SH-SY5Y (cell line): ENCODE results near the gene IL4I1.

Experiments used
- GATA2 ChIP-seq: IDR thresholded peaks from 2 replicates; pipeline ENCODE4 v1.6.1; 2011; ENCODE audit warnings: mild to moderate bottlenecking, low read depth, low read length
- GATA3 ChIP-seq: IDR thresholded peaks from 2 replicates; pipeline ENCODE4 v1.6.1; 2011; ENCODE audit warnings: low read depth, mild to moderate bottlenecking, low read length, moderate library complexity

IL4I1 gene

DNA sequence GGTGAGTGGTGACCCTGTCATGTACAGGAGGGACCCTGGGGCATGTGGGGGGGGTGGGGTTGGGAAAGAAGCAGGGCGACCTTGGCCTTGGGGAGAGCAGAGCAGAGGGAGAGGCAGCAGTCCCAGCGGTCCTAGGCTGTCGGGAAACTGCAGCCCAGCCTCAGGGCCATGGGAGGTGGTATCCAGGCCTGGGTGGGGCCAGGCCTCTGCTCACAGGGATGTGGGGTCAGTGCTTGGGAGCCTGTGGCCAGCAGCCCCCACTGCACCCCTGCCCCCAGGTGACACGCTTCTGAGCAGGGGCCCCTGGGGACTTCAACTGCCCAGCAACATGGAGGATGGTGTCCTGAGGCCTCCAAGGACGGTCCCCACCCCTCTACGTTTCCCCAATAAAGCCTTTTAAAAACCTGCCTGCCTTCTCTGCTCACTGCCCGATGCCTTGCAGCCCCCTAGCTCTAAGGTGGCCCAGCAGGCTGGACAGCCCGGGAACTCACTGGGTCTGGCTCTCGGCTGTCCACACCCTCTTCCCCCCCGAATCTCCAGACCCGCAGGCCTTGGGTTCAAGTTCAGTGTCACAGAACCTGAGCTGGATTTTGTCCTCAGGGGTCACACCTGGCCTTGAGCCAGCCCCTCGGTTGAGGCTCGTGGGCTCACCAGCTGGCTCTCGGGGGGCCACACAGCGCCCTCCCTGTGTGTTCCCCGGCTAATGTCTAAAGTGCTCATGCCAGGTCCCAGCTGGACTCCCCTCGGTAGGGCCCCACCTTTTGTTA is 36.2 kb downstream of the IL4I1 start:
- no peak for TF ChIP-seq GATA3
- TF ChIP-seq GATA2: no peak

DNA sequence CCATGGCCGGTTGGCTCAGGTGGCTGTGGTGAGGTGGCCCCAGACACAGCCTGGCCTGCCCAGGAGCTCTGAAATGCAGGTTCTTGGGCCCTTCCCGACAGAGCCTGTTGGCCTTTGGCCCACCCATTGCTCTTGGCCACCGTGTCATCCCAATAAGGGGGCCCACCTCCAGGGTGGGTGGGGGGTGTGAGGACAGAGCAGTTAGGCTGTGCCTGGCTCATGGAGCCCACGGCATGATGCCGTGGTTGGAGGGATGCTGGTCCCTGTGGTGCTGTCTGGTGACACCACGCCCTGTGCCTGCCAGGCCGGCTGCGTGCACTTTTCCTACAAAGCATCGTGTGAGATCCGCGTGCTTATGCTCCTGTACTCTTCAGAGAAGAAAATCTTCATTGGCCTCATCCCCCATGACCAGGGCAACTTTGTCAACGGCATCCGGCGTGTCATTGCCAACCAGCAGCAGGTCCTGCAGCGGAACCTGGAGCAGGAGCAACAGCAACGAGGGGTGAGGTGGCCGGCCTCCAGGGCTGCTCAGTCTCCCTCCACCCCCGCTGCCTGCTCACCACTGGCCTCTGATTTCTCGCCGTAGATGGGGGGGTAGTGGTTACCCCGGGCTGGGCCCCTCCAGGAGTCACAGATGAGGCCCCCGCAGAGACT is 36.9 kb downstream of the IL4I1 start:
- TF ChIP-seq GATA3: no peak
- no peak for TF ChIP-seq GATA2

GRCh38 chr19:49858088-49858985 is 38.4 kb downstream of the IL4I1 start:
- TF ChIP-seq GATA3 (no peak), GATA2 (no peak)

GRCh38 chr19:49857838-49858087 is 38.9 kb downstream of the IL4I1 start:
- TF ChIP-seq GATA3 (no peak), GATA2 (no peak)

DNA sequence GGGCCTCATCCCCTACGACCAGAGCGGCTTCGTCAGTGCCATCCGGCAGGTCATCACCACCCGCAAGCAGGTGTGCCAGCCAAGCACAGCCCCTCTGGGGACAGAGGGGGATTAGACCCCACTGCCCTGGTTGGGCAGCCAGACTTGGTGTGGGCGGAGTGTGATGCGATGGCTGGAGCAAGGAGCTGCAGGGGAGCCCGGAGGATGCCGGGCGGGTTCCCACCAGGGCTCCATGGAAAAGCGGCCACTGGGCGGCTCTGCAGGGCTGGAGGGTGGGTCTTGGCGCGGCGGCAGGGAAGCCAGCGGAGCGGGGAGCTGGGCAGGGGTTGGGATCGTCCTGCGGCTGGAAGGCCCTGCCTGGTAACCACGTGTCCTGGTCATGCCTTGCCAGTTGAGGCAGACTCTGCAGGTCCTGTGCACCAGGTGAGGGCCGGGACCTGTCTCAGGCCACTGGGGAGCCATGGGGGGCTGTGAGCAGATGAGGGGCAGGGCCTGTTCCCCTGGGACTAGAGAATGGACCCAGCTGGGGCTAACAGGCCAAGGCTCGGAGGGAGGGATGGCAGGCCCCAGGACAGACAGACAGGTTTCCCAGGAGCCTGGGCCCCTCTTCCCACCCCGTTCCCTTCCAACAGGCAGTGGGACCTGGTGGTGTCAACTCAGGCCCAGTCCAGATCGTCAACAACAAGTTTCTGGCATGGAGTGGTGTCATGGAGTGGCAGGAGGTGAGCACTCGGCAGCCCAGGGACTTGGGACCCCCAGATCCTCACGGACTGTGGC is 39.4 kb downstream of the IL4I1 start:
- TF ChIP-seq GATA2 (no peak), GATA3 (no peak)

DNA sequence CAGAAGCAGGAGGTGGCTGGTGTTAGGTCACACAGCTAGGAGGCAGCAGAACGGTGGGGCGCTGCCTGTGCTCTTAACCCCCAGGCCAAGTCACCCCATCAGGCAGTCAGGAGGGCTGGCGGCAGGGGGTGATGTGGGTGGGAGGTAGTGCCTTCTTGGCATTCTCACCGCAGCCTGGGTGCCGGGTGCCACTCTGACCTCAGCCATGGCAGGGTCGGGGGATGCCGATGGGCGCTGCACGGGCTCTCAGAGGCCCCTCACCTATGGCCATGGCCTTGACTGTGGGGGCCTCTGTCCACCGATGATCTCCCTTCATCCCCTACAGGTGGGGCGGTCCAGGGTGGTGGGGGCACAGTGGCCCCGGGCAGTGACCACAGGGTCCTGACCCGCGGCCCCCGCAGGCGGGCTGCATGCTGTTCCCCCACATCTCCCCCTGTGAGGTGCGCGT is 40.1 kb downstream of the IL4I1 start:
- TF ChIP-seq GATA3: no peak
- TF ChIP-seq GATA2: no peak

DNA sequence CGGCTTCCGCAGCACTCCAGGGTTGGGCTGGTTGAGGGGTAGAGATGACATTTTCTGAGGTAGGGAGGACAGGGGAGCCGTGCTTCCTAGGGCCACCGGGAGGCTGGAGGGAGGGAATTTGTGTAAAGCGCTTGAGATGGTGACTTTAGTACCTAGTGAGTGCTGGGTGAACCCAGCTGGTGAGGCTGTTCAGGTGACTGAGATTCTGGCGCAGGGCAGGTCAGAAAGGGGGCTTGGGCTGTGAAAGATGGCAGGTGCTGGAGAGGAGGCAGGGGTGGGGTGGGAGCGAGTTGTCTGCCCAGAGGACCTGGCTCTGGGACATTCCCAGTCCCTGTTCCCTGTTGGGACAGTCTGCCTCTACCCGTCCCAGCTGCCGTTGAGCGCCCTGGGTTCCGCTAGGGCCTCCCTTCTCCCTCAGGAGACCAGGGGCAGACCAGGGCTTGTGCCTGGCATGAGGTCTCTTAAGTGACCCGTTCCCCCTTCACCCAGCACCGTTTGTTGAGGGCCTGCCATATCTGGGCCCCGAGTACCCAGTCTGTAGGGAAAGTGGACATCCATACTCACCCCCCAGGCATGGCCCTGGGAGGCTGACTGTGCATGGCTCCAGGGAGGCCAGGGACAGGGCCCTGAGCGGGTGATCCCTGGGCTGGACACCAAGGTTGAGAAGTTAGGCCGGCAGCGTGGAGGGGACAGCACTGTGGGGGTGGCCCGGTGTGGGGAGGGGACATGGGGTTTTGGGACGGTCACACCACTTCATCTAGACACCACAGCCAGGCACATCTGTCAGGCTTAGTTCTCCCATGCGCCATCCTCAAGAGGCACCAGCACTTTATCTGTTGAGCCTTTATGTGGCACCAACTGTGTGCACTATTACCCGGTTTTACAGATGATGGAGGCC is 40.8 kb downstream of the IL4I1 start:
- TF ChIP-seq GATA2: no peak
- TF ChIP-seq GATA3: no peak

DNA sequence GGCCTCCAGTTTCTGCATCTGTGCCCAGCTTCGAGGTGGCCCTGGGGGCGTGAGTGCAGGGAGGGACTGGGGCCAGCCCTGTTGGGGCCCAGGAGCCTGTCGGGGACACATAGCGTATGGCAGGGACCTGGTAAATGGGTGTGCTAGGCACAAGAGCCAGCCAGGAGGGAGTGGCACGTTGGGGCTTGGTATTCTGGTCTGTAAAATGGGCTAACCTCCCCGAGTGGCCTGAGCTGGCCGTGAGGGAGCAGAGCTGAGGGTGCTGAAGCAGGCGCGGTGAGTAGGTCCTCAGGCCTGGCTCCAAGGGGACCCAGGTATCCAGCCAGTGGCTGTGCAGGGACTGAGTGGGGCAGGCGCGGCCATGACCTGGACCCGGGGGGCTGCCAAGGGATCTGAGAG is 41.4 kb downstream of the IL4I1 start:
- TF ChIP-seq GATA2 (no peak), GATA3 (no peak)

- no peak for TF ChIP-seq GATA2
- no peak for TF ChIP-seq GATA3
These were observed 42.1 kb downstream of the IL4I1 start for GRCh38 chr19:49854378-49855263.

GRCh38 chr19:49853852-49854377 is 42.8 kb downstream of the IL4I1 start:
- TF ChIP-seq GATA2 (no peak), GATA3 (no peak)

- TF ChIP-seq GATA2: no peak
- TF ChIP-seq GATA3: no peak
These were observed 44.0 kb downstream of the IL4I1 start for GRCh38 chr19:49852631-49853126.

- TF ChIP-seq GATA2 (no peak), GATA3 (no peak)
These were observed 45.0 kb downstream of the IL4I1 start for GRCh38 chr19:49851456-49852259.
